CD4-positive, alpha-beta T cell (primary cell): ENCODE results near the gene UCHL5. TPM values are rescaled to one million over a fixed set of nuclear protein-coding genes. Genes with fewer than 3 reads are reported as not detected.

Experiments used
- ATAC-seq: fragments of 200-7000 bp; cut with Tn5 transposase; one replicate; pipeline ENCODE4 v1.10.0; 2022; ENCODE audit warnings: mild to moderate bottlenecking; ENCODE audit not compliant: poor library complexity
- CTCF ChIA-PET: fragments of 350-600 bp; sonication (Branson Sonifier 250); formaldehyde crosslinking; loops from one replicate; lab custom pipeline; 2021; ENCODE audit warnings: antibody characterized with exemption, inconsistent platforms; lab: Charles Lee
- POLR2A ChIA-PET: fragments of 350-600 bp; sonication (Branson Sonifier 250); formaldehyde crosslinking; loops from one replicate; lab custom pipeline; 2021; ENCODE audit warnings: antibody characterized with exemption, inconsistent platforms; lab: Charles Lee
- DNase-seq, 14 experiments: peaks; one replicate each; pipeline ENCODE4 v3.0.0-alpha.2; 2013 to 2020; ENCODE audit warnings: mixed read lengths in 2 of 14
- H3K27ac ChIP-seq, 2 donors: one replicate each; pipeline versions ENCODE4 v1.5.1 to v1.7.0; 2013; ENCODE audit warnings: low read length in 2 of 2, low read depth in 1 of 2, mild to moderate bottlenecking in 1 of 2
- H3K27me3 ChIP-seq, 2 experiments: 1 replicate in 1 of 2; 2 replicates in 1 of 2; pipeline versions ENCODE4 v1.6.1 to v1.7.0; 2013; ENCODE audit warnings: low read length in 2 of 2, control low read depth in 1 of 2, mild to moderate bottlenecking in 1 of 2, moderate library complexity in 1 of 2; ENCODE audit not compliant: insufficient read depth in 2 of 2, control insufficient read depth in 1 of 2
- H3K36me3 ChIP-seq: one replicate; pipeline ENCODE4 v1.6.1; 2013; ENCODE audit warnings: low read length, control low read depth; ENCODE audit not compliant: insufficient read depth
- H3K4me1 ChIP-seq: one replicate; pipeline ENCODE4 v1.6.1; 2013; ENCODE audit warnings: low read length, control low read depth; ENCODE audit not compliant: insufficient read depth
- H3K4me3 ChIP-seq: one replicate; pipeline ENCODE4 v1.5.1; 2013; ENCODE audit warnings: mild to moderate bottlenecking, low read length, moderate library complexity
- H3K9me3 ChIP-seq, 2 experiments: 1 replicate in 1 of 2; 2 replicates in 1 of 2; pipeline versions ENCODE4 v1.6.1 to v1.7.0; 2013; ENCODE audit warnings: low read length in 2 of 2, mild to moderate bottlenecking in 2 of 2, control low read depth in 1 of 2, moderate library complexity in 1 of 2; ENCODE audit not compliant: control insufficient read depth in 1 of 2, insufficient read depth in 1 of 2
- H3K27ac Mint-ChIP-seq: one replicate; pipeline ENCODE4 v1.8.0; 2020; ENCODE audit warnings: mixed read lengths
- H3K27me3 Mint-ChIP-seq: one replicate; pipeline ENCODE4 v1.8.0; 2021; ENCODE audit warnings: mixed read lengths
- H3K36me3 Mint-ChIP-seq: one replicate; pipeline ENCODE4 v1.8.0; 2021; ENCODE audit warnings: low read depth, mixed read lengths
- H3K4me1 Mint-ChIP-seq: one replicate; pipeline ENCODE4 v1.8.0; 2021; ENCODE audit warnings: low read depth, mixed read lengths
- H3K4me3 Mint-ChIP-seq: one replicate; pipeline ENCODE4 v1.8.0; 2020; ENCODE audit warnings: mild to moderate bottlenecking, mixed read lengths
- H3K9me3 Mint-ChIP-seq: one replicate; pipeline ENCODE4 v1.8.0; 2020; ENCODE audit warnings: mixed read lengths
- intact Hi-C, 2 experiments: fragments of 100-400 bp; cut with DNase I in 1 of 2; cut with micrococcal nuclease in 1 of 2; formaldehyde crosslinking; loops; one replicate each; pipeline versions ENCODE4 v1.15.1 to v1.9.0; 2023 to 2025; cut with DNase I, micrococcal nuclease
- total RNA-seq, 174 experiments: library from RNA in 2 of 174; stranded (reverse) in 2 of 174; gene quantifications; one replicate each; pipeline ENCODE4 v1.2.3 and lab custom pipeline; 2021 to 2026
- TF ChIP-seq, protein P1 (sequence below): fragments of 200-600 bp; IDR thresholded peaks from one replicate; pipeline ENCODE4 v1.8.0; 2022; ENCODE audit warnings: antibody characterized with exemption, mild to moderate bottlenecking

The UCHL5 gene
- total RNA-seq, 2 experiments from 2014 or later: 16.4 to 19.2 TPM

DNA sequence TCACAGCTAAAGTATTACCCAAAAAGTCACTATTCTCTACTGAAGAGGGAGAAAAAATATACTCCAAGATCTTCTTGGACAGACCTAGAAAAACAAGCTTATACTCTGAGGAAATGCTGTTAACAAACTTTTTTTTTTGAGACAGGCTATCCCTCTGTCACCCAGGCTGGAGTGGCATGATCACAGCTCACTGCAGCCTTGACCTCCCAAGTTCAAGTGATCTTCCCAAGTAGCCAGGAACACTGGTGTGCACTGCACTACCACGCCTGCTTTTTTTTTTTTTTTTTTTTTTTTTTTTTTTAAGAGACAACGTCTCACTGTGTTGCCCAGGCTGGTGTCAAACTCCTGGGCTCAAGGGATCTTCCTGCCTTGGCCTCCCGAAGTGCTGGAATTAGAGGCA is 28.7 kb upstream of the UCHL5 start:
- POLR2A ChIA-PET: no interaction called here
- H3K36me3 Mint-ChIP-seq: peaks cover 46% of the 10 kb centered on the region
- intact Hi-C loops: no loop called here
- H3K27me3 Mint-ChIP-seq: no peaks in the 10 kb centered on the region
- no peak overlapping the region for H3K4me3 Mint-ChIP-seq
- Histone ChIP-seq H3K36me3 (peaks cover 34% of the 10 kb centered on the region), H3K27me3 (no peaks in the 10 kb centered on the region), H3K4me1 (no peaks in the 10 kb centered on the region), H3K27ac (no peak overlapping the region), H3K9me3 (no peaks in the 10 kb centered on the region), H3K4me3 (no peak overlapping the region)
- CTCF ChIA-PET: interaction anchor here (0.7 kb wide), 1 partner anchor 34 kb away, joined by 3 read pairs; no protein-coding TSS in a partner anchor
- H3K27ac Mint-ChIP-seq: no peak overlapping the region
- no peaks in the 10 kb centered on the region for H3K9me3 Mint-ChIP-seq
- DNase-seq (no peak), ATAC-seq (no peak)
- H3K4me1 Mint-ChIP-seq: no peaks in the 10 kb centered on the region
- TF ChIP-seq, protein P1, sequence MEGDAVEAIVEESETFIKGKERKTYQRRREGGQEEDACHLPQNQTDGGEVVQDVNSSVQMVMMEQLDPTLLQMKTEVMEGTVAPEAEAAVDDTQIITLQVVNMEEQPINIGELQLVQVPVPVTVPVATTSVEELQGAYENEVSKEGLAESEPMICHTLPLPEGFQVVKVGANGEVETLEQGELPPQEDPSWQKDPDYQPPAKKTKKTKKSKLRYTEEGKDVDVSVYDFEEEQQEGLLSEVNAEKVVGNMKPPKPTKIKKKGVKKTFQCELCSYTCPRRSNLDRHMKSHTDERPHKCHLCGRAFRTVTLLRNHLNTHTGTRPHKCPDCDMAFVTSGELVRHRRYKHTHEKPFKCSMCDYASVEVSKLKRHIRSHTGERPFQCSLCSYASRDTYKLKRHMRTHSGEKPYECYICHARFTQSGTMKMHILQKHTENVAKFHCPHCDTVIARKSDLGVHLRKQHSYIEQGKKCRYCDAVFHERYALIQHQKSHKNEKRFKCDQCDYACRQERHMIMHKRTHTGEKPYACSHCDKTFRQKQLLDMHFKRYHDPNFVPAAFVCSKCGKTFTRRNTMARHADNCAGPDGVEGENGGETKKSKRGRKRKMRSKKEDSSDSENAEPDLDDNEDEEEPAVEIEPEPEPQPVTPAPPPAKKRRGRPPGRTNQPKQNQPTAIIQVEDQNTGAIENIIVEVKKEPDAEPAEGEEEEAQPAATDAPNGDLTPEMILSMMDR: no peak

DNA sequence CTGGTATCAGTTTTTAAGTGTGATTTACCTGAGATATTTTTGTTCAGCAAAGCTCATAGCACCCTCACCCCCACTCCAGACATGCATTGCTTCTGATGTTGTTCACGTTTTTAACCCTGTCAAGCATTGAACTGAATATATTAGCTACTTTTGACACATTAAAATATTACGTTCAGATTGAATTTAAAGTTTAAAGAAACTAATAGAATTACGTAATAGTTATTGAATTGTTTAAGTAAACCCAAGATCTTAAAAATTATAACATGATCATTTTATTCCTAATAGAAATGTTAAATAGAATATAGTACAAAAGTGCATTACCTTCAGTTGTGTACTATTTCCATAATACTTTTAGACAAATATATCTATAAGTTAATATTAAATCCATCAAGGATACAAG is 27.2 kb upstream of the UCHL5 start:
- CTCF ChIA-PET: no interaction called here
- Mint-ChIP-seq H3K36me3 (peaks cover 59% of the 10 kb centered on the region), H3K27ac (no peak overlapping the region), H3K9me3 (no peaks in the 10 kb centered on the region), H3K4me1 (no peaks in the 10 kb centered on the region), H3K27me3 (no peaks in the 10 kb centered on the region), H3K4me3 (no peak overlapping the region)
- DNase-seq (no peak), ATAC-seq (no peak)
- Histone ChIP-seq H3K9me3 (no peaks in the 10 kb centered on the region), H3K4me3 (no peak overlapping the region), H3K4me1 (no peaks in the 10 kb centered on the region), H3K36me3 (peaks cover 49% of the 10 kb centered on the region), H3K27me3 (no peaks in the 10 kb centered on the region), H3K27ac (no peak overlapping the region)
- POLR2A ChIA-PET: no interaction called here
- TF ChIP-seq, protein P1: no peak
- intact Hi-C loops: no loop called here

DNA sequence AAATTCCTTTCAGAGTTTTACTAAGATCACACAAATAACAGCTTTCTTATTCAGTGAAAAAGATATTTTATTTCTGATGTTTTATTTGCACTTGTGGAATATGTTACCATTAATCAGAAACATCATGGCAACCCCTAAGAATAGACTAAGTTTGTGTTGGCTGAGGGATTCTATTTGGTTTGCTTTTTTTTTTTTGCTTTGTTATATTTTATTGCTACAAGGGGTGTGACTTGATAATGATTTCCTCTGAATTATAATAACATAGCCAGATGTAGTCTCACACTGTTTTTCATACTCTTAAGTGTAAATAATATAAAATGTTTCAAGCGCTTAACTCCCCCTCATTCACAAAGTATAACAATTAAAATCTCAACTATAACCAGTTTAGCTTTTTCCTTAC is 26.1 kb upstream of the UCHL5 start:
- H3K4me1 Mint-ChIP-seq: no peaks in the 10 kb centered on the region
- H3K36me3 Mint-ChIP-seq: peaks cover 62% of the 10 kb centered on the region
- no peaks in the 10 kb centered on the region for H3K27me3 ChIP-seq
- H3K4me3 Mint-ChIP-seq: no peak overlapping the region
- ChIA-PET POLR2A (interaction anchor here (0.6 to 1.2 kb wide), 2 partner anchors 26 to 35 kb away, joined by 3 to 4 read pairs; partner anchors contain the start of genes RO60 and UCHL5), CTCF (interaction anchor here (0.6 kb wide), 1 partner anchor 431 kb away, joined by 3 read pairs; no protein-coding TSS in a partner anchor)
- H3K4me1 ChIP-seq: no peaks in the 10 kb centered on the region
- no peaks in the 10 kb centered on the region for H3K9me3 Mint-ChIP-seq
- H3K9me3 ChIP-seq: no peaks in the 10 kb centered on the region
- no peaks in the 10 kb centered on the region for H3K27me3 Mint-ChIP-seq
- TF ChIP-seq, protein P1: no peak
- DNase-seq (no peak), ATAC-seq (no peak)
- no peak overlapping the region for H3K4me3 ChIP-seq
- H3K27ac Mint-ChIP-seq: no peak overlapping the region
- H3K27ac ChIP-seq: no peak overlapping the region
- intact Hi-C loops: no loop called here
- peaks cover 58% of the 10 kb centered on the region for H3K36me3 ChIP-seq
